Brain microvascular endothelial cell (primary cell): ENCODE measurements around the gene ATP7A.
"Not testable (repeated sequence)": the region's sequence is repeated elsewhere in the genome, so short reads cannot be mapped to it uniquely, and the experiment has no call there.

Experiments
- DNase-seq: peaks from one replicate; pipeline ENCODE4 v3.0.0-alpha.2; 2020
- H3K27ac ChIP-seq: fragments of 250-450 bp; sonication (Bioruptor Pico); 2 replicates; pipeline ENCODE4 v1.5.1; 2020; ENCODE audit warnings: mild to moderate bottlenecking, moderate library complexity
- H3K27me3 ChIP-seq: fragments of 250-450 bp; sonication (Bioruptor Pico); replicated peaks from 2 replicates; pipeline ENCODE4 v1.5.1; 2020; ENCODE audit warnings: mild to moderate bottlenecking
- H3K36me3 ChIP-seq: fragments of 250-450 bp; sonication (Bioruptor Pico); replicated peaks from 2 replicates; pipeline ENCODE4 v1.5.1; 2020; ENCODE audit warnings: mild to moderate bottlenecking
- H3K4me3 ChIP-seq: 2 replicates; pipeline ENCODE4 v1.5.1; 2011; ENCODE audit warnings: low read depth, mild to moderate bottlenecking, control low read depth, low read length, moderate library complexity
- CTCF ChIP-seq: IDR thresholded peaks from 2 replicates; pipeline ENCODE4 v1.5.1; 2011; ENCODE audit warnings: low read depth, mild to moderate bottlenecking, moderate library complexity, low read length, control low read depth, inconsistent platforms; ENCODE audit errors: missing control alignments
- in situ Hi-C: cut with HindIII; loops from 2 replicates; pipeline ENCODE4 v1.10.0; 2017; ENCODE audit warnings: low sequenced_read_pairs, low pct_ligation_motif_present

ATP7A gene

DNA sequence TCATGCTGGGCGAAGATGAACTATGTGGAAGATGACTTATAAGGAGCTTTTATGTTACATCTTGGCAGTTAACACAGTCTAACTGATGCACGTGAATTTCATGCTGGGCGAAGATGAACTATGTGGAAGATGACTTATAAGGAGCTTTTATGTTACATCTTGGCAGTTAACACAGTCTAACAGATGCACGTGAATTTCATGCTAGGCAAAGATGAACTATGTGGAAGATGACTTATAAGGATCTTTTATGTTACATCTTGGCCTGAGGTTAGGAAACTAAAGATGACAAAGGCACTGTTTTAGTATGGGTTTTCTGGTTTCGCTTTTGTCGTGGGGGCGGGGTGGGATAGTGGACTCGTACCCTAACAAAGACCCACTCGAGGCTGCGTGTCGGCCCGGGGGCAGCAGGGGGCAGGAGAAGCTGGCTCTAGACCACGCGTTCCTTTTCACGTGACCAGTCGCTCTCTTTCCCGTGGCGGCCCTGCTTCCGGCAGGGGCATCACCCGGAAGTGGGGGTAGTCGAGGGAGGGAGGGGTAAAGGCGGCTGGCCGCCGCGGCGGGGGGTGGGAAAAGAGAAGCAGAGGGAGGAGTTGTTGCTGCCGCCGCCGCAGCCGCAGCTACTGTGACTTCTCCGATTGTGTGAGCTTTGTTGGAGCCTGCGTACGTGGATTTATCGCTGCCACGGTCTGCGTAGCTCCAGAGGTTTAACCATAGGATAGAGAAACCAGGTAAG, at the start of gene ATP7A:
ATP7A (plus strand) TSS at position 586 of the 733 bp plus-strand sequence. CDS start 60,949 bp downstream, outside the sequence.
- TF ChIP-seq CTCF: peak; percentile 68
- peak within 1 kb of the TSS; percentile 71 for H3K4me3 ChIP-seq
- no peaks in the 10 kb centered on the region for H3K36me3 ChIP-seq
- DNase-seq: peak; percentile 84
- in situ Hi-C loops: no loop called here
- no peaks in the 10 kb centered on the region for H3K27me3 ChIP-seq
- H3K27ac ChIP-seq: peak within 1 kb of the TSS; percentile 49

DNA sequence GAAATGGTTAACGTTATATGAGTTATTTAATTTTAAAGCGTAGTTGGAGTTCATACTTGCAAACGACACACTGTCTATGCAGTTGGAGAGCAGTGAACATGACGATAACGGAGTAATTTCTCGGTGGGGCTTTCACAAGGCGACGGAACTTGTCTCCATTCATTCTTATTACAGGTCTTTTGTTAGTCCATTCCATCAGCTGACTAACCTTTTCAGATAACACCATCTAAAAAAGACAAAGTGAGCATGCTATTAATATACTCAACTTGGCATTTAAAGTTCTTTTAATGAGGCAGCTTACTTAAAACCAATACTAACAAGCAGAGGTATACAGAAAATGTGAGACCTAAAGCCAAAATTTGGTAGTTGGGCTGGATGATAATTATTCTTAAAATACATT, 35.1 kb upstream of the ATP7A start:
- no peak overlapping the region for H3K27ac ChIP-seq
- in situ Hi-C loops: no loop called here
- no peak for DNase-seq
- no peak overlapping the region for H3K4me3 ChIP-seq
- TF ChIP-seq CTCF: no peak
- no peaks in the 10 kb centered on the region for H3K36me3 ChIP-seq
- no peaks in the 10 kb centered on the region for H3K27me3 ChIP-seq

GRCh38 chrX:77881418-77881817, 29.1 kb upstream of the ATP7A start:
- H3K36me3 ChIP-seq, H3K4me3 ChIP-seq, H3K27ac ChIP-seq, in situ Hi-C loops, H3K27me3 ChIP-seq, DNase-seq: not testable (repeated sequence)

- no peak overlapping the region for H3K4me3 ChIP-seq
- in situ Hi-C loops: no loop called here
- no peaks in the 10 kb centered on the region for H3K27me3 ChIP-seq
- H3K27ac ChIP-seq: no peak overlapping the region
- no peak for DNase-seq
- no peaks in the 10 kb centered on the region for H3K36me3 ChIP-seq
- TF ChIP-seq CTCF: no peak
Measured at GRCh38 chrX:77892887-77893286, 17.6 kb upstream of the ATP7A start.

- Histone ChIP-seq H3K4me3 (no peak overlapping the region), H3K27me3 (no peaks in the 10 kb centered on the region), H3K27ac (no peak overlapping the region), H3K36me3 (no peaks in the 10 kb centered on the region)
- in situ Hi-C loops: no loop called here
- TF ChIP-seq CTCF: no peak
- no peak for DNase-seq
Measured at GRCh38 chrX:77893713-77894112, 16.8 kb upstream of the ATP7A start.

GRCh38 chrX:77894921-77895886, 15.3 kb upstream of the ATP7A start, which contains the start of gene MAGT1:
MAGT1 (minus strand) TSS chrX:77895435; CDS start chrX:77895410, 25 bp downstream.
- Histone ChIP-seq H3K27ac (peak within 1 kb of the TSS; percentile 93), H3K36me3 (no peaks in the 10 kb centered on the region), H3K27me3 (no peaks in the 10 kb centered on the region), H3K4me3 (peak within 1 kb of the TSS; percentile 86)
- no peak for TF ChIP-seq CTCF
- in situ Hi-C loops: no loop called here
- peak; percentile 92 for DNase-seq
